ENCODE results near the gene CFAP65.

Gene CFAP65

DNA sequence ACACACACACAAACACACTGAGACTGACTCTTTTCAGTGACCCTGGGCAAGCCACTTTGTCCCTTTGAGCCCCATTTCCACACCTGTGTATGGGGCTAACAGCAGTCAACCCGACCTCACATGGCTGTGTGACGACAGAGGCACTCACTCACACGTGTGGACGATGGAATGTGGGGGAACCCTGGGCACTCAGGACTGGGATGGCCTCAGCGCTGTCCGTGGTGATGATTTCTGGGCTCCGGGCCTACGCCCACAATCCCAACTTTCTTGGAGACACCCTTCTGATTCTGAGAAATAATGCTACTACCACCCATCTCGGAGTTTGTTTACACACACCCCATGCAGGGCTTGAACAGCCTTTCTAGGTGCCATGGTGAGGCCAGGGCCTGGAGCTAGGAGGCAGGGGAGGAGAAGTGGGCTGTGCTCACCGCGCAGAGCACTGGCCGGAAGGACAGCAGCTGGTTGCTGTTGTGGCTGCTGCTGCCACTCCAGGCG lies 49.6 kb downstream of the CFAP65 start:
- TF ChIP-seq CTCF (IDR thresholded peaks at IDR 0.05; ENCODE audit: borderline replicate concordance, insufficient read depth, low read depth, low read length): no peak

DNA sequence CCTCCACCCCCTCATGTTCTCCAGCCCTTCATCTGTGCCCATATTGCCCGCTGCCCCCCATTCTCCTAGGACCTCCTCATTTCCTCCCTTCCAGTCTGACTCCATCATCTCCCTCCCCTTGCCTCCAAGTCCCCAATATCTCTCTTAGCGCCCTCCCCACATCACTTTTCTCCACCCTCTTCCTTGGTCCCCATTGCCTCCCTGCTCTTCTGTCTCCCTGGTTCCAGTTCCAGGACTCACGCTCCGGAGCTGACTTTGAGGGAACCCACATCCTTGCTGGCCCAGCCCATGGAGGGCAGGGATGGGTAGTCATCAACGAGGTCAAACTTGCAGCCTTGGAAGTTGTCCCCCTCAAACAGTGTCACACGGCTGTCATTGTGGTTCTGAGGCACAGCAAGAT lies 50.7 kb downstream of the CFAP65 start:
- no peak overlapping the region for H3K4me3 ChIP-seq (ENCODE audit: low read depth, low read length)
- no peak for TF ChIP-seq CTCF (IDR thresholded peaks at IDR 0.05; ENCODE audit: borderline replicate concordance, insufficient read depth, low read depth, low read length)

More for the DNA sequence above, 49.6 kb downstream of the CFAP65 start:
- H3K4me3 ChIP-seq (ENCODE audit: low read depth, low read length): no peak overlapping the region

- no peak overlapping the region for H3K4me3 ChIP-seq (ENCODE audit: low read depth, low read length)
Observed at GRCh38 chr2:218990052-218990451, 51.3 kb downstream of the CFAP65 start.

GRCh38 chr2:218988650-218989049 lies 52.7 kb downstream of the CFAP65 start:
- no peak for TF ChIP-seq CTCF (IDR thresholded peaks at IDR 0.05; ENCODE audit: borderline replicate concordance, insufficient read depth, low read depth, low read length)
- no peak overlapping the region for H3K4me3 ChIP-seq (ENCODE audit: low read depth, low read length)

More at GRCh38 chr2:218990052-218990451, 51.3 kb downstream of the CFAP65 start:
- no peak for TF ChIP-seq CTCF (IDR thresholded peaks at IDR 0.05; ENCODE audit: borderline replicate concordance, insufficient read depth, low read depth, low read length)

DNA sequence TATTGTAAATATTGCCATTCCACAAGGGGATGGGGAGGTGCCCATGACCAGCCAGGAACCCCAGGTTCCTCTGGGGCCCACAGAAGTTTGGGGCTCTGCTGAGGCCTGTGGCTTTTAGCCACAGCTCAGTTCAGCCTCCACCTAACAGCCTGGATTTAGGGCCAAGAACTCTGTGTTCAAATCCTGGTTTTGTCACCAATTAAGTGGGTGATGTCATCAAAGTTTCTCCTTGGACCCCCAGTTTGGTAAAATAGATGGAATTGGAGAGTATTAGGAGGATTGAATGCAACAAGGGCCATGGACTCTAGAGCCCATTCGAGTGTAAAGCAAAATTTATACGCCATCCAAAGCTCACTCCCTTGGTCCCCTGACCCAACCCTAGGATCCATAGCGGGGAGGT lies 53.2 kb downstream of the CFAP65 start:
- no peak for TF ChIP-seq CTCF (IDR thresholded peaks at IDR 0.05; ENCODE audit: borderline replicate concordance, insufficient read depth, low read depth, low read length)
- no peak overlapping the region for H3K4me3 ChIP-seq (ENCODE audit: low read depth, low read length)

DNA sequence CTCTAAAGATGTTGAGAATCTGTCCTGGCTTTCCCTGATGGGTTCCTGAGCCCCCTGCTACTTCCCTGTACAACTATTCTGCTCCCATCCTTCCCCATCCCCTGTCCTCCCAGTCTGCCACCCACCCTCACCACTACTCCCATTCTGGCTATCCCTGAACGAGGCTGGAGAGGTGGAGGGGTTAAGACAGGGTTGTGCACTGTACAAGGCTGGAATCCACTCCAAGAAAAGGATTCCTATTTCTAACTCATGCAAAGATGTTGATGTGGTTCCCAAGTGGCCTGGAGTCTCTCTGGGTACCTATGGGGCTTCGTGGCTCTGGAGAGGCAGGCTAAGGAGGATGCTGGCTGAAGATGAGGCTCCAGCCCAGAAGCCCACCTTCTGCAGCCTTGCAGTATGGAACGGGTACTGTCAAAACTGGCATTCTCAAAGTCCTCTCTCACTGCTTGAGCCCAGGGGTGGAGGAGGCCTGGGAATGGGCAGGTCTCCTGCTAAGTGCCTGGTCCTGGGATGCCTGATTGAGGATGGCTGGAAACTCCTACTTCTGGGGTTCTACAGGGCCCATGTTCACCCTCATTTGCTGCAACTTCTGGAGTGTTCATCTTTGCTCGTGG lies 55.1 kb downstream of the CFAP65 start:
- no peak overlapping the region for H3K4me3 ChIP-seq (ENCODE audit: low read depth, low read length)
- no peak for TF ChIP-seq CTCF (IDR thresholded peaks at IDR 0.05; ENCODE audit: borderline replicate concordance, insufficient read depth, low read depth, low read length)

DNA sequence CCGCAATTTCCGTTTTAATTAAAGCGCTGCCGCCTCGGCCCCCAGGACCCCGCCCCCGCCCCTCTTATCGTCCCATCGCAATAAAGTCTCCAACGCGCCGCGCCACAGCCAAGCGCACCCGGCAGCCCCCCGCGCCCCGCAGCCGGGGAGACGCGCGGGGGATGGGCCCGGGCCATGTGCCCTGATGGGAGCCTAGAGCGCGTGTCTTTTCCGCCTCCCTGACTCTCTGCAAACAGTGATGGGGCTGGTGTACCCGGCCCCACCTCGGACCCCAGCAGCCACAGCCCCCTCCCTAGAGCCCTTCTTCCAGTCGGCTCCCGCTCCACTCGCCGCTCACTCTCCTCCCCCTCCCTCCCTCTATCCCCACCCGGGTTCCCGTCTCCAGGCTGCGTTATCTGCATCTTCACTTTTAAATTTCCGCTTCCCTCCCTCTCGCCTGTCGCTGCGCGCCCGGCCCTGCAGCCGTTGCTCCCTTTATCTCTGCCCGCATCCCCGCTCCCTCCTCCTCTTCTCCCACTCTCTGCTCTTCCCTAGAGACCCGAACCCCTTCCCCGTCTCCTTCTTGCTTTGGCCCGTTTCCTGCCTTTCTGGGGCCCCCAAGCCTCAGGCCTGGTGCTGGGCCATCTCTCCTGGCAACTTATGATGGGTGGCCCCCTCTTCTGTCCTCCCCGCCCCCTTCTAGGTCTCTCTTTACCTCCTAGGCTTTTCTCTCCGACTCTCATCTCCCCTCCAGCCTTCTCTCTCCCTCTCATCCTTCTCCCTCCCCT lies 55.8 kb downstream of the CFAP65 start:
- no peak overlapping the region for H3K4me3 ChIP-seq (ENCODE audit: low read depth, low read length)
- no peak for TF ChIP-seq CTCF (IDR thresholded peaks at IDR 0.05; ENCODE audit: borderline replicate concordance, insufficient read depth, low read depth, low read length)

All from GM12875 (cell line).